GM19468 (cell line): ENCODE results near the gene DUSP1.

Source experiments
- ATAC-seq: cut with Tn5 transposase; IDR thresholded peaks from one replicate; pipeline ENCODE4 v1.9.1; 2021; ENCODE audit warnings: mild to moderate bottlenecking, moderate library complexity, moderate number of reproducible peaks; ENCODE audit not compliant: unreplicated experiment; ENCODE audit errors: extremely low read depth

DUSP1 gene

DNA sequence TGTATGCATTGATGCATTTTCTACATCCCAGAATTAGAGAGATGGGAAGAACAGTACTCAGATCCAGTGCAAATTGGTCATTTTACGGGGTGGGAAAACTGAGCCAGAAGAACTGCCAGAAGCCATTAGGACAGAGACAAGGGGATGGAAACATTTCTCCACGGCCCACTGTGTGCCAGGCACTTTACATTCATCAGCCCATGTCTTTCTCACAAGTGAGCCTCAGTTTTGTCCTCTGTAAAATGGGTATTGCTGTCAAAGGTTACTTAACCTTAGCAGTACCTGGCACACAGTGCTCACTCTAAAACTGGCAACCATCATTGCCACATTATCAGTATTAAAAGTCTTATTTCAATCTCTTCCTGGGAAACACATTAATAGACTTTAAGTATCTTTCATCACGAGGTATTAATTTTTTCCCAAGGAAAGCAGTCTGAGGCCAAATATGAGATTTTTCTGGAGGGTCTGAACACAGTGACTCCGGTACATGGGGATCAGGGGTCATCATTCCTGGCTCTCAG, 5.2 kb downstream of the DUSP1 start:
- ATAC-seq: no peak

DNA sequence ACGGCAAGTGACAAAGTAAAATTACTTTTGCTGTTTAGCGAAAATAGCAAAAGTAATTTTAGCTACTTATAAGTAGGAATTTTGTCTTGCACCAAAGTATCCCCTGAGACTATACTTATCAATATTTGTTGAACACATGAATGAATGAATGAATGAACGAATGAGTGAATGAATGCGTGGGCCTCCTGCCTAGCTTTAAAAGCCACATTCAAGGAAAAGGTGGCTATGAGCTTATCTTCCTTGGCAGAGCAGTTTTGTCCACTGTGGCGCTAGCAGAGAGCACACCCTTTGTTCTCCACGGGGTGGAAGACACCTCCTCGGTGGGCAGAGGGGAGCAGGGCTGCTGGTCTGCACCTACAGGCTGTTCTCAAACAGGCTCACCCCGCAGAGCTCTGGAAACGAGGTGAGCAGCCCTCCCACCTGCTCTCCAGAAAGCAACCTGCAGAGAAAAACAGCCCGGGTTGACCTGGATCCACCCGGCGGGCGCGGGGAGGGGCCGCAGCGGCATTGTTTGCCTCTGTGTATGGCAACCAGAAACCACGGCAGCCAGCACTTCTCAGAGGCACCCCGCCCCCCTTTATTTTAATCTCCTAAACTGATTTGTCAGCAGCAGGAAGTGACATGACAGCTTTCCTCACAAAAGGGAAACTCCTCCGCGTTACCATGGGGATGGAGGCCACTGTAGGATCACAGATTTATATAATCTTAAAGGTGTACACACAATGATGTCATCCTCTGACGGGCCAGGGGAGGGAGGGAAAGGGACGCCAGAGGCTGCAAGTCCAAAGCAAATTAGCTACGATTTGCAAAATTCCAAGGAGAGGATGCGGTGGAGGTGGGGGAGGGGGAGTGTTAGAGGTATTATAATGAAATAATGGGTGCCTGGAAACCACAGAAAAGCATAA, 5.9 kb downstream of the DUSP1 start:
- peak; percentile 73 for ATAC-seq

DNA sequence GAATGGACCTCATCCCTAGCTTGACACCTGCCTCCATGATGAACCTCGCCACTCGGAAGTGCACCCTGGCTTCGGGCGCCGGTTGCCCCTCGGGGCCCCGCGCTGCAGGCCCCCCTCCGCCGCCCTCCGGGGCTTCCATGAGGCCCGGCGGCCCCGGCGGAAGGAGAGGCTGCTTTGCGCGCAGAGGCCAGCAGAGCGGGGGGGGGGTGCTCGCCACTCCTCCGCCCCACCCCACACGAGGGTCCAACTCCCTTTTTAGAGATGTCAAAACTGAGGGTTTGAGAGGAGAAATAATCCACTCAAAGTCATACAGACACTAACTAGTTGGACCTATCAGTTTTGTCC, 7.9 kb downstream of the DUSP1 start:
- no peak for ATAC-seq

DNA sequence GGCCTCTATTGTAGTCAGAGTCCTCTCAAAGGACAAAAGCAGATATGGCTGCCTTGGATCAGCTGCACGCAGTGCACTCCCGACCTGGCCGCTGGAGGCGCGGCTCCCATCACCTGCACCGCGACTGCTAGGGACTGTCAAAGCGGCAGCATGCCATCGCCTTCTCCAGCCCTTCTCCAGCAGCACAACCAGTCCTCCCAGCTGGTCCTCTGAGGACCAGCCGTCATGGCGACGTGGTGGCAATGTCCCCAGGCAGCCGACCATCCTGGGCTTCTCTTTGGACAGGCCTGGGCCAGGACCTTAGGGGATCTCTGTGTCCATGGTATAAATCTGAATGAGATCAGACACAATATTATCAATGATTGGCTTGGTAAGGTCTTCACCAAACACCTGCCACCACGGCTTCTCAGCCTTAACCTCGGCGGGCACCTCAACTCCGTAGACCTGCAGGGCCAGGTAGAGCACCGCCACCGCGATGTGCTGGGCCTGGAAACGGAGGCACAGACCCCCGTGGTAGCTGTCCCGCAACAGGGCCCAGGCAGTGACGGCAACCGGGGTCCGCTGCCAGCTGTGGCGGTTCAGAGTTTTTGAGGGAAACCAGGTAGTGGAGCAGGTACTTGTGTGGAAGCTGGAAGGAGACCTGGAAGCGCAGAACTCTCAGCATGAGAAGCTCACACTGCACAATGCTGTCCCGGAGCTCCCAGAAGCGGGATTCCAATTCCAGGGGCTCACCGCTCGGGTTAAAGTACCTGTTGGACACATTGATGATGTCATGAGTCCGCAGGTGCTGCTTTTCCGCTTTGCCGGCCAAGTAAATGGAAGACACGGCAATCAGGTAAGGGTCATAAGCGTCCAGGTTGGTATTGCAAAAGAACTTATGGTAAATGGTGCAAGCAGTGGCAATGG, 8.5 kb downstream of the DUSP1 start:
- no peak for ATAC-seq

DNA sequence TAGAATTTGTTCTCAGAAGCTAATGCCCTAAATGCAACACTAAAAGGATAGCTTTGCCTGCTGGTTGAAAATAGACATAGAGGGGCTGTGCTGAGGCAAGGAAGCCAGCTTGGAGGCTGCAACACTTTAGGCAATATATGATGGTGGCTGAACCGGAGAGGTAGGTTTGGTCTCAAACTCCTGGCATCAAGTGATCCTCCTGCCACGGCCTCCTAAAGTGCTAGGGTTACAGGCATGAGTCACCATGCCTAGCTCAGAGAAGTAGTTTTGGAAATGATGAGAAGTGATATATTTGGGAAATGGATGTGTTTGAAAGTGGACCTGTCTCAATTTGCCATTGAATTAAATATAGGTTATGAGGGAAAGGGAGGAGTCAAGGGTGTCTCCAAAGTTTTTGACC, 10.0 kb downstream of the DUSP1 start:
- no peak for ATAC-seq

GRCh38 chr5:172760136-172760535, 10.9 kb downstream of the DUSP1 start:
- no peak for ATAC-seq

DNA sequence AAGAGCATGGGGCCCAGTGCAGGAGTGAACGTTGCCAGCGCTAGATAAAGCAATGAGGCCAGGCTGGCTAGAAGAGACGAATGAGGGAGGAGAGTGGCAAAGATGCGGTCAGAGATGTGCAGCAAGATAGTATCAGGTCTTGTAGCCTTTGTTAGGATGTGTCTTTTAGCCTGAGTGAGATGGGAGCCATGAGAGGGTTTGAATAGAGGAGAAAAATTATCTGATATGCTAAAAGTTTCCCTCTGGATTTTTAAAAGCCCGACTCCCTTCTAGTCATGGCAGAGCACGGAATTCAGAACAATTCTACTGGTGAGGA, 12.2 kb downstream of the DUSP1 start:
- ATAC-seq: no peak

GRCh38 chr5:172758077-172758833, 12.7 kb downstream of the DUSP1 start:
- ATAC-seq: no peak

DNA sequence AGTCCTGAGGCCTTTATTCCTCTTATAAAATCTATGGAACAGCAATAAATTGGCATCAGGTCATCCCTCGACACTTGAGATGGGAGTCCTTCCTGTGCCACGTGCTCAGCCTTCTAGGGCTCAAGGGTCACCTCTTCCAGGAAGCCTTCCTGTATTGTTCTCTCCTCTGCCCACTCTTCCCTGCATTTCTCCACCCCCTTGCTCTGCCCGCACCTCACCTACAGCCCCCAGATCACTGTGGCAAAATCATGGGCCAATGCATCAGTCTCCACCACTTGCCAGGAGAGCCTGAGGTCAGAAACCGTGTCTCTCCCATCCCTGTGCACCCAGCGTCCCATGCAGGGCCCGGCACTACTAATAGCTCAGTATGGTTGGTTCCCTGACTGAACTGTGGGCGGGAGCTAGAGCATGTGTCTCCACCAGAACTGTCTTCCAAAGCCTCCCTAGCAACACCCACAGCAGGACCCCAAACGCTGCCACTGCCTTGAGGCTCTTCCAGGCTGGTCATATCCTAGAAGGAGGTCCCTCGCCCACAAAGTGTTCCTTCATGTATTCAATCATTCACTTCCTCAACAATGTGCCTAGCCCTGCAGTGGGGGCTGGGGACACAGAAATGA, 13.5 kb downstream of the DUSP1 start:
- ATAC-seq: no peak

DNA sequence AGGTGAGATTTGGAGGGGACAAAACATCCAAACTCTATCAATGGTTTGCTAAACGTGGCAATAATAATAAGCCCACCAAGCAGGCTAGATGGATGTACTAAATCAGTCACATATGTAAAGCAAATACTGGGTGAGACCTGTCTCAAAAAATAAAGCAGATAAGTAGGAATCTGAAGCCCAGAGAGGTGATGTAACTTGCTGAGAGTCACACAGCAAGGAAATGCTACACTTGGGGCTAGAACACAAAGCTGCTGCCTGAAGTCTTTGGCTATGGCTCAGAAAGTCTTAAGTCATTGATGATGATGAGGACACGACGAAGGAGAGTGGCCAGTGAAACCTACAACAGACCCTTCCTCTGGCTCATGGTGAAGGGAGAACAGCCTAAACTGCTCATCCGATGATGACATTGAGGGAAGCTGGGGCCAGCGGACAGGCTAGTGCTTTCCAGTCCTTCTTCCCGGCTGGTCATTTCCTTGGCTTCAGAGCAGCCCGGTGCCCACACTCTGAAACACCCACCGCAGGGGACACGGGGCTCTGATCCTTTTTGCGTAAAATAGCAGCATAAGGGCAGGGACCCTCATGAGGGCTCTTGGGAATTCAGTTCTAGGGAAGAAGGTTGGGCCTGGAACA, 14.1 kb downstream of the DUSP1 start:
- no peak for ATAC-seq

DNA sequence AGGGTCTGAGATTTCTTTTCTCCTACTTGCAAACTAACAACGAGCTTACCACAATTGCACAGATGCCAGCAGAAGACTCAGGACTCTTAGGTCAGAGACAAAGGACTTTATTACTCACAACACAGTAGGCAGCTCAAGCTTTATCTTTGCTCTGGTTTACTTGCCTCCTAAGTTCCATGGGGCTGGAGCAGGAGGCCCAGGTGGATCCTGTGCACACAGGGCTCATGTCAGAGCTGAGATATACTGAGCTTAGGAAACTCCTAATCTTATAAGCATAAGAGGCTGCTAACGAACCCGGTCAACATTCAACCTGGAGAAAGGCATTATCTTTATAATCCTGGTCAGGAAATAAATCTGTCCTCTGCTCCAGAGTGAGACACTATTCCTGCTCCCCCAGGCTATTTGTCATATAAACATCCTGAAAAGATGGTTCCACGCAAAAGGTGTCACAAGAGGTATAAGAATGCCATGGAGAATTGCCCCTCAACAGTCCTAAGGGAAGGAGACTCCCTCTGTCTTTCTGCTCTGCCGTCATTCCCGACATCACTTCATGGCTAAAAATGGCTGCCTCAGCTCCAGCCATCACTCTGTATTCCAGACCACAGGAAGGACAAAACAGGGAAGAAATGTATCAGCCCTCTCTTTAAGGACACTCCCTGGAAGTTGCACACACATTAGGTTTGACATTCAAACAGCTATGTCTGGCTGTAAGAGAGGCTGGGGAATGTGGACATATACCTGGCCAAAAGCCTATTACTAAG, 16.2 kb downstream of the DUSP1 start:
- no peak for ATAC-seq

- no peak for ATAC-seq
These were observed 17.9 kb downstream of the DUSP1 start for GRCh38 chr5:172753101-172753500.

GRCh38 chr5:172751761-172752510, 19.1 kb downstream of the DUSP1 start:
- ATAC-seq: no peak

DNA sequence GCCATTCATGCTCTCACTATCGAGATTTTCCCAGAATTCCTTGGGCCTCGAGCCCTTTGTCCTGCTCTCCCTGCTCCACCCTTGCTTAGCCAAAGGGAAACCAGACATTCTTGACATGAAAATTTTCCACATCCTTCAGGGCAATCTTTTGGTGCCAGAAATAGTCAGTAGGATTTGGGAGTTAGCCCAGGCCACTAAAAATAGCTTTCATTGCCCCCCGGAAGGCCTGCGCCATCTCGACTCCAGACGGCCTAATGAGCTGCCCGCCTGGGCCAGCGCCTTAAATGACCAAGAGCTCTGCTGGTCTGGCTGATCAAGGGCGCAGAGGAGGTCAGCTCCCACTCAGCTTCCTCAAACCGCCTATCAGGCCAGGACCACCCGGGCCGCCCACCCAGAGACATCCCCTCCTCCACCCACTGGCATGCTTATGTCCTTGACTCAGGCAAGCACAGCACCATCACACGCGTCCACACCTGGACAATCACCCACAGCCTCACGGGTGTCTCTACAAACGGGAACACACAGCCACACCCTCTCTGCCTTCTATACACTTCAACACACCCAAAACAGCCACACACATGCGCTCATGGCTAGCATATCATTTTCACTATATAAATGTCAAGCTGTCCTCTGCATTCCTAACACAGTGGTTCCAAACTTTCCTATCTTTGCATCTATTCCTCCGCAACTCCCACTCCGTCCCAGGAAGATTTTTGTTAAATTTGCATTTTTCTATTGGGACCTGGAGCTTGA, 20.9 kb downstream of the DUSP1 start:
- no peak for ATAC-seq

DNA sequence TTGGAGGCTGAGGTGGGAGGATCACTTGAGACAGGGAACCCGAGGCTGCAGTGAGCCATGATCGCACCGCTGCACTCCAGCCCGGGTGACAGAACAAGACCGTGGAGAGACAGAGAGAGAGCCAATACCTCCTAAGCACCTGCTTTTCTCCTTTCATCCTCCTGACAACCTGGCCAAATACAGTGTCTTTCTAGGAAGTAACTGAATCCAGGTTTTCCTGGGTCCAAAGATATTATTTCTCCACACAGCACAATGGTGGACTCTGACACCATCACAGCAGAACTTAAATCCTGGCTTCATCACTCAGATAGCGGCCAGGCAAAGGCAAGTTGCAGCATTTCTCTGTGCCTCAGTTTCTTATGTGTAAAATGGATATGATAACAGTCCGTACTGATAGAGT, 21.9 kb downstream of the DUSP1 start:
- no peak for ATAC-seq

GRCh38 chr5:172748341-172748843, 22.6 kb downstream of the DUSP1 start:
- no peak for ATAC-seq

- no peak for ATAC-seq
These were observed 23.5 kb downstream of the DUSP1 start for GRCh38 chr5:172747471-172747870.
